GM19397 (cell line): ENCODE results near the gene HSF5.

Source experiments
- ATAC-seq: cut with Tn5 transposase; IDR thresholded peaks from one replicate; pipeline ENCODE4 v1.9.1; 2021; ENCODE audit warnings: mild to moderate bottlenecking, moderate library complexity; ENCODE audit not compliant: unreplicated experiment

Gene HSF5

GRCh38 chr17:58487589-58488427 is at the start of gene HSF5:
HSF5 (minus strand) TSS chr17:58488408; CDS start chr17:58488274, 134 bp downstream.
- no peak for ATAC-seq

- ATAC-seq = no peak
Measured at GRCh38 chr17:58537266-58537665, 49.1 kb upstream of the HSF5 start.

DNA sequence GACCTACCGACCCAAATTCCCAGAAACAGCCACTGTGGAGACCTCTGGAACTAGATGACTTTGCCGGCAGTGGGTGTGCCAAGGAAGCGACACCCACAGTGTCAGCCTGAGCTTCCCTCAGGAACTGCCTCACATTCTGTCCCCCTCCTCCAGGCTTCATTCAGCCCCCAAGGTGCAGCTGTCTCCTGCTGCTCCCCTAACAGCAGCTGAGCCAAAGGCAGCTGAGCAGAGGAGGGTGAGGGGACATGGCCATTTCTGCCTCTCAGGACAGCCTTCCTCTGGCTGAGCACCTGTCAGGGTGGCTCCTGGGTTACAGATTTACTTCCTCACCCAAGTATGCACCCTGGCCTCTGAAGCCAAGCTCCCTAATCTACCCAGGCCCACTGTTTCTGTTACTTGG is 48.3 kb upstream of the HSF5 start:
- no peak for ATAC-seq

DNA sequence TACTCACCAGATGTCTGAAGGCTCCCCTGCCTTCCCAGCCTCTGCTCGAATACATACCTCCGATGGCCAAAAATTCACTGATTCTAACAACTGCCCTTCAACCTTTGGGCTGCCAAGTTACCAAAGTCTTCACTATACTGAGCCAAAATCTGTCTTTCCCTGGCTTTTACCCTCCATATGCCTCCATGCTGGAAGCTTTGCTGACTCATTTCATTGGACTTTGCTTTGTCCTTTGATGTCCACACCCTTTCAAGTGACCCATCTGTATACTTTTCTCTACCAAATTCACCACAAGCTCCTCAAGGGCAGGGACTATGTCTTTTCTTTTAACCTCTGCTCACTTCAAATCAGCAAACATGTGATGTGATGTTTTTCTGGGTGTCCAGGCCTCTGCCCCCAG is 47.2 kb upstream of the HSF5 start:
- no peak for ATAC-seq

- ATAC-seq = no peak
Measured at GRCh38 chr17:58534901-58535421, 46.8 kb upstream of the HSF5 start.

DNA sequence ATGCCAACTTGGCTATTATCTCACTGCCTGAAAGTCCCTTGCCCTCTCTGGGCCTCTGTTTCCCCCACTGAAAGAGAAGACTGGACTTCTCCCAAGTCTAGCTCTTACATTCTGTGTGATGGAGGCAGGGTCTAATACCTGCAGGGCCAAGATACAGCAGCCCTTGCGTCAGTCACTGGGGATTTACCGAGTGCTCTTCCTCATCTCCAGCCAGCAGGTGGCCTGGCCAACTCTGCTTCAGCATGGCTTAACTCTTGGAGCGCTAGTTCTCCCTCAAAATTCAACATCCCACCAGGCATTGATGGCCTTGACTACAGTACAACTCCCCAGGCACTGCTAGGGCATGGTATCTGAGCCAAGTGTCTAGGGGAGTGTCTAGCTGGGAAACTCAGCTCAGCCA is 46.1 kb upstream of the HSF5 start:
- ATAC-seq = no peak

- no peak for ATAC-seq
Measured at GRCh38 chr17:58533616-58534188, 45.5 kb upstream of the HSF5 start.

- ATAC-seq = no peak
Measured at GRCh38 chr17:58532555-58532951, 44.3 kb upstream of the HSF5 start.

DNA sequence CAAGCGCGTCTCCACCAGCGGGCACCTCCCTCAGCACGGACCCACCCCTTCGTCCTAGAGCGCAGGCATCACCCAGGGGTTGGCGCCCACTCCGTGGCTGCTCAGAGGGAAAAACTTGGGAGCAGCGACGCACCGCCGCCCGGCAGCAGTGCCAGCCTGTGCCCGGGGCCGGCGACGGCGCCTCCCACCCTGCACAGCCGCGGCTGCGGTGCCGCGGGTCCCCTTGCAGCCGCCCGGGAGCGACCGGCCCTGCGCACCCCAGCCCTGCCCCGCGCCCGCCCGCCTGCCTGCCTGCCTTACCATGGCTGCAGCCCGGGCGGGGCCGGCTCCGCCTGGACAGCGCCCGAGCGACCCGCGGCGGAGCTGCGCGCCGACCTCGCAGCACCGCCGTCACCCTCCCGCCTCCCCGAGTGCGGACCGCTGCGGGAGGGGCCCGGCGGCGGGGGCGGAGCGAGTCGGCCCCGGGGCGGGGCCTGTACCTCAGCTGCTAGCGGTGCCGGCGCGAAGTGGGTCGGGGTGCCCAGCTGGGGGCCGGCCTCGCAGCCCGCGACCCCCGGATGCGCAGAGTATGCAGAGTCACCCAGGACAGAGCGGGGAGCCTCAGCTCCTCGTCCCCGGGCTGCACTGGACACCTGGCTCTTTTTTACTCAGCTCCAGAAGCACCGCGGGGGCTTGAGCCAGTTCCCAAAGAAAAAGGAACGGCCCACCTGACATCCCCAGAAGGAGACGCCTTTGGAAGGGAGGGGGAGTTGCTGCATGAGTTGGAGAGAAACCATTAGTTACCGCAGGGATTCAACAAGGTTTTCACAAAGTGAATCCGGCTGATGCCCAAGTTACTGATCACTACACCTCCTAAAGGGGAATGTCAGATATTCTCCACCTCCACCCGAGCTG is 43.7 kb upstream of the HSF5 start:
- no peak for ATAC-seq

GRCh38 chr17:58531122-58531521 is 42.9 kb upstream of the HSF5 start:
- no peak for ATAC-seq

GRCh38 chr17:58530655-58531054 is 42.4 kb upstream of the HSF5 start:
- no peak for ATAC-seq

DNA sequence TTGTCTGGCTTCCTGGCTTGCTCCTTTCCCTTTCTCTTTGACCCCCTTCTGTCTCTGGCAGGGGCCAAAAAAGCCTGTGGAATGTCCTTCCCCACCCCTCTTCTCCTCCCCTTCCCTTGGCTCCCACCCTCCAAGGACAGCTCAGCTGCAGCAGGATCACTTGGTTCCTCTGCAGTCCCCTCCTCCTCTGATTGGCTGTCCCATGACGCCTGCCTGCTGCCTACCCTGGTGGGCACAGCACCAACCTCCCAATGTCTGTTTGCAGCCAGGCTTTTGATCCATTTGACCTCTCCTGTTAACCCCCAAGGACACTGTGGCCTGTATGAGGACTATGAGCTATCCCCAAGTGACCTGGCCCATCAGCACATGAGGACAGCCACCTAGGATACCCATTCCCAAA is 41.1 kb upstream of the HSF5 start:
- ATAC-seq = no peak

DNA sequence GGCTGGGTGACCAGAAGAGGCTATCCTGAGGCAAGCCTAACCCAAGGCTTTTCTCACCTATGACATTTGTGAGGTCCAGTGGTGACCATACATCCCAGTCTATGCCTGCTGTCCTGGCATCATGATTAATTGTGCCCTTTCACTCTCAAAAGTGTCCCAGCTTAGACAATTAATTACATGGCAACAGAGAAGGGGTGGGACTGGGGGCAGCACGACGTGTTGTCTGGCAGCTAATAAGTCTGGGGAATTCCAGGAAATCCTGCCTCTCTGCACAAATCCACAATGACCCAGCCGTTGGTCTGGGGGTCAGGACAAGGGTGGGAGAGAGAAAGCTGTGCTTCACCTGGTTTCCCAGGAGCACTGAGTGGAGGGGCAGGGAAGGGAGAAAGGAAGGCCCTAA is 40.2 kb upstream of the HSF5 start:
- no peak for ATAC-seq

DNA sequence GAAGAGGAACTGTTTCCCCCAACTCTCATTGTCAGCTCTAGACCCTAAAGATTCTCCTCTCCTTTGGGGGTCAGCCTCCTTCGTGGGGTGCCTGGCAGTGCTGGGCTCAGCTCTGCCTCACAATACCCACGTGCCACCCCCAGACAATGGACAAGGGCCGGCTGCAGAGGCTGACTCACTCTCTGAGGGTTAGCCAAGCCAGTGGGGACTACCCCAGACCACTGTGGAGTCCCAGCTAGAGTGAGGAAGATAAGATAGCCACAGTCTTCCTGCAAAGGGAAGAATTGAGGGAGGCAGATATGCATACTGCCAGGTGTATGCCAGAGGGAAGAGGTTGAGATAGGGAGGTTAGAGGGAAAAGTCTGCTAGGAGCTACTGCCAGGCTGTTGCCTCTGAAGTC is 39.7 kb upstream of the HSF5 start:
- ATAC-seq = no peak

DNA sequence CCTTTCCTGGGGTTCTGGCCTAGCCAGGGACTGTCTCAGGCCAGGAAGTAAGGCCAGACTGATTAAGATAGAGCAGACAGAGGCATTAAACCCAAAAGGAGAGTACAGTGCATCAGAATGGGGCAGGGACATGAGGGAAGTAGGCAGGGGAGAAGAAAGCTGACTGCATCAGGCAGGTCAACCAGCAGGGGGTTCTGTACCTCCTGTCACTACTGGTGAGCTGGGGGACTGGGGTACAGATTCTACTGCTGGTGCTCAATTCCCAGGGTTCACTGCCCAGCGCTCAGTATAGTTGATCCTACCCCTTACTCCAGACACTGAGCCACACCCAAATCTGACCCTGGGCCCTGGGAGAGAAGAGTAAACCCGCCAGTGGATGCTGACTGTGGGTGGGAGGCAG is 39.1 kb upstream of the HSF5 start:
- ATAC-seq = no peak

- ATAC-seq = no peak
Measured at GRCh38 chr17:58525239-58525638, 37.0 kb upstream of the HSF5 start.

- no peak for ATAC-seq
Measured at GRCh38 chr17:58521680-58522079, 33.5 kb upstream of the HSF5 start.

GRCh38 chr17:58520843-58521430 is 32.7 kb upstream of the HSF5 start:
- ATAC-seq = no peak

GRCh38 chr17:58517928-58518609 is 29.9 kb upstream of the HSF5 start:
- ATAC-seq = peak; percentile 84

DNA sequence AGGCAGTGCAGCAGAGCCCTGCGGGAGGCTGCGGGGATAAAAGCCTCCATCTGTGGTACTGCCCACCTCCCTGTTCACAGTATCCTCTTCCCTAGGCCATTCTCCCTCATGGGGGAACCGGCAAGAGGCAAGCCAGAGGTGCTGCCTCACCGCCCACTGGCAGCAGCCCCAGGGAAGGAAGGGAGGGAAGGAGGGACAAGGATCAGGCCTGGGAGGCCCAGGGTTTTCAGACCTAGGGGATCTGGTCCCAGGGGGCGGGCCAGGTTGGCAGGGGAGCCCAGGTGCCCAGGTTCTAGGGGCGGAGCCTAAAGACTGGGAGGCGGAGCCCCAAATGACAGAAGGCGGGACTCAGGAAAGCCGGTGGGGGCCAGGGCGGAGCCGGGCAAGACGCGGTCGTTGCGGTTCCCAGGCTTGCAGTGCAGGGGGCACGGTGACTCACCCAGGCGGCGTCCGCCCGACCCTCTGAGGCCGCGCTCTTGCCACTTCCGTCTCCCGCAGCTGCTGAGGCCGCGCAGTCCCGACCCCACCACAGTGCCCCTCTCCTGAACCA is 29.2 kb upstream of the HSF5 start:
- no peak for ATAC-seq
